Endothelial cell of umbilical vein (primary cell): ENCODE measurements around the gene CCDC40. TPM values are rescaled to one million over a fixed set of nuclear protein-coding genes. Genes with fewer than 3 reads are reported as not detected.

Experiments used
- BruUV-seq: library from RNA; stranded (reverse); fragments of 400-500 nt; replicated peaks from 2 replicates; lab custom pipeline; 2021; lab: Mats Ljungman, UMichigan
- CTCF ChIA-PET: fragments of 300-600, 350-600 bp; sonication (Branson Sonifier 250); formaldehyde crosslinking; loops from one replicate; lab custom pipeline; 2021; ENCODE audit warnings: antibody characterized with exemption, inconsistent platforms; lab: Charles Lee
- POLR2A ChIA-PET: fragments of 300-600, 350-600 bp; sonication (Branson Sonifier 250); formaldehyde crosslinking; loops from one replicate; lab custom pipeline; 2021; ENCODE audit warnings: antibody characterized with exemption, inconsistent platforms; lab: Charles Lee
- DNase-seq: peaks from one replicate; pipeline ENCODE4 v3.0.0-alpha.2; 2011; ENCODE audit warnings: low read depth, low spot score
- FAIRE-seq: peaks from 2 replicates; lab custom pipeline; 2011; peaks lifted over from hg19 to GRCh38; lab: Jason Lieb, UNC
- H2AFZ ChIP-seq: 2 replicates; pipeline ENCODE4 v1.6.0; 2012; ENCODE audit warnings: low read depth, low read length, control low read depth, inconsistent platforms
- H3K27ac ChIP-seq: 2 replicates; pipeline ENCODE4 v1.5.1; 2011; ENCODE audit warnings: low read depth, mild to moderate bottlenecking, control low read depth, low read length, moderate library complexity; ENCODE audit not compliant: insufficient read depth
- H3K27me3 ChIP-seq, 2 experiments: 2 replicates each; pipeline versions ENCODE4 v1.6.0 to v1.6.1; 2011; ENCODE audit warnings: low read length in 2 of 2, mixed read lengths in 1 of 2; ENCODE audit not compliant: control insufficient read depth in 2 of 2, insufficient read depth in 2 of 2
- H3K36me3 ChIP-seq, 2 experiments: 2 replicates in 1 of 2; 3 replicates in 1 of 2; pipeline ENCODE4 v1.5.1; 2011; ENCODE audit warnings: low read length in 2 of 2, mild to moderate bottlenecking in 1 of 2, moderate library complexity in 1 of 2; ENCODE audit not compliant: control insufficient read depth in 2 of 2, insufficient read depth in 2 of 2; ENCODE audit errors: extremely low read depth in 1 of 2
- H3K4me1 ChIP-seq: 3 replicates; pipeline ENCODE4 v1.5.1; 2011; ENCODE audit warnings: mild to moderate bottlenecking, low read length; ENCODE audit not compliant: control insufficient read depth, insufficient read depth; ENCODE audit errors: extremely low read depth
- H3K4me2 ChIP-seq: 2 replicates; pipeline ENCODE4 v1.6.1; 2011; ENCODE audit warnings: low read length, control low read depth, mixed read lengths; ENCODE audit not compliant: insufficient read depth
- H3K4me3 ChIP-seq, 3 experiments: fragments of 200-600 bp in 1 of 3; sonication (generic), shearing (Covaris generic) in 1 of 3; replicated peaks in 1 of 3; 2 replicates each; pipeline ENCODE4 v1.5.1; 2011 to 2016; ENCODE audit warnings: control low read depth in 3 of 3, low read length in 3 of 3, mild to moderate bottlenecking in 2 of 3, inconsistent platforms in 1 of 3, low read depth in 1 of 3, moderate library complexity in 1 of 3; ENCODE audit not compliant: insufficient read depth in 1 of 3
- H3K79me2 ChIP-seq: 2 replicates; pipeline ENCODE4 v1.6.0; 2012; ENCODE audit warnings: low read length, inconsistent platforms; ENCODE audit not compliant: control insufficient read depth, insufficient read depth
- H3K9ac ChIP-seq: replicated peaks from 2 replicates; pipeline ENCODE3; 2011; ENCODE audit warnings: low read length, control low read depth; ENCODE audit not compliant: insufficient read depth; ENCODE audit errors: extremely low read depth
- H3K9me1 ChIP-seq: replicated peaks from 3 replicates; pipeline ENCODE4 v1.6.0; 2011; ENCODE audit warnings: mild to moderate bottlenecking, low read length; ENCODE audit not compliant: control insufficient read depth, insufficient read depth; ENCODE audit errors: extremely low read depth
- H3K9me3 ChIP-seq: replicated peaks from 2 replicates; pipeline ENCODE4 v1.5.1; 2012; ENCODE audit warnings: low read length, inconsistent platforms; ENCODE audit not compliant: control insufficient read depth, insufficient read depth
- H4K20me1 ChIP-seq: replicated peaks from 2 replicates; pipeline ENCODE3; 2011; ENCODE audit warnings: mild to moderate bottlenecking, low read length; ENCODE audit not compliant: control insufficient read depth, insufficient read depth; ENCODE audit errors: extremely low read depth
- CTCF ChIP-seq, 2 donors: IDR thresholded peaks; 1 replicate in 1 of 2; 2 replicates in 1 of 2; pipeline ENCODE4 v1.5.1; 2011; ENCODE audit warnings: low read length in 2 of 2, mild to moderate bottlenecking in 2 of 2, moderate library complexity in 2 of 2, control low read depth in 1 of 2, inconsistent platforms in 1 of 2, low read depth in 1 of 2; ENCODE audit not compliant: insufficient read depth in 1 of 2; ENCODE audit errors: extremely low read depth in 1 of 2
- GATA2 ChIP-seq: IDR thresholded peaks from 2 replicates; pipeline ENCODE4 v1.7.0; 2011; ENCODE audit warnings: low read depth, mild to moderate bottlenecking, moderate library complexity, mixed read lengths, low read length; ENCODE audit not compliant: insufficient read length, insufficient read depth
- dilution Hi-C: fragments of 300-500 bp; cut with MboI; formaldehyde crosslinking; loops from one replicate; pipeline ENCODE4 v1.15.0; 2019; ENCODE audit warnings: low sequenced_read_pairs; ENCODE audit not compliant: extremely low pct_ligation_motif_present
- intact Hi-C: fragments of 100-400 bp; cut with micrococcal nuclease; formaldehyde crosslinking; loops from one replicate; pipeline ENCODE4 v1.10.0; 2022
- polyA plus RNA-seq, 4 experiments: library from polyadenylated mRNA; depleted of rRNA in 3 of 4; stranded (reverse) in 3 of 4; unstranded in 1 of 4; fragments of >200 nt; gene quantifications; 2 replicates each; pipeline versions ENCODE4 v1.2.1 to v1.2.3, GENCODE V29; 2011 to 2012; ENCODE audit warnings: missing spikeins in 1 of 4
- total RNA-seq: library from RNA; stranded (reverse); gene quantifications from 2 replicates; pipeline ENCODE4 v1.2.3, GENCODE V29; 2021
- TF ChIP-seq, protein P1 (sequence below): IDR thresholded peaks from 2 replicates; pipeline ENCODE4 v1.6.1; 2011; ENCODE audit not compliant: insufficient read depth, insufficient read length

CCDC40 gene
- total and polyA plus RNA-seq, 2 donors (not counting 3 experiments of a cell fraction or from before 2014, with no cell fraction given), result 1.4 to 5.5 TPM

DNA sequence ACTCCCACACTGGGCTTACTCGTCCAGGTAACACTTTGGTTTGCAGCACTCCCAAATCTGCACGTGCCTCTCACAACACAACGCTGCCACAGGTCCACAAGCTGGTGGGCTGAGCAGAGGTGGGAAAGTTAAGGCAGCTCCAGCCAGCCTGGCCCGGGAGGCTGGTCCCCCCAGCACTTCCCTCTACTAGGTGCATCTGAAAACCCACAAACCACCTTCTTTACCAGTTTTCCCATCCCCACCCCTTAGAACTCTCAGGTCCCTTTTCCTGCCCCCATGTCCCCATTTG lies 63.5 kb downstream of the CCDC40 start:
- intact Hi-C loops, result loop anchor here (10.0 kb wide), 1 partner anchor 265 kb away; no protein-coding TSS in a partner anchor
- DNase-seq (no peak), FAIRE-seq (no peak)
- no peak overlapping the region for H2AFZ ChIP-seq
- CTCF ChIA-PET, result interaction anchor here (0.6 to 2.4 kb wide), 2 partner anchors 17 to 24 kb away, joined by 3 to 21 read pairs; no protein-coding TSS in a partner anchor
- H3K9ac ChIP-seq, result no peak overlapping the region
- H3K4me3 ChIP-seq, result no peak overlapping the region
- H3K27me3 ChIP-seq, result no peaks in the 10 kb centered on the region
- H3K9me3 ChIP-seq, result no peaks in the 10 kb centered on the region
- no TSS peak for BruUV-seq
- POLR2A ChIA-PET, result no interaction called here
- no peaks in the 10 kb centered on the region for H3K79me2 ChIP-seq
- dilution Hi-C loops, result no loop called here
- H3K36me3 ChIP-seq, result no peaks in the 10 kb centered on the region
- H3K9me1 ChIP-seq, result no peaks in the 10 kb centered on the region
- no peak for TF ChIP-seq GATA2
- no peak for TF ChIP-seq CTCF (IDR thresholded peaks at IDR 0.05; ENCODE audit: extremely low read depth in 1 of 2, insufficient read depth in 1 of 2, low read depth in 1 of 2, low read length in 2 of 2)
- TF ChIP-seq, protein P1, sequence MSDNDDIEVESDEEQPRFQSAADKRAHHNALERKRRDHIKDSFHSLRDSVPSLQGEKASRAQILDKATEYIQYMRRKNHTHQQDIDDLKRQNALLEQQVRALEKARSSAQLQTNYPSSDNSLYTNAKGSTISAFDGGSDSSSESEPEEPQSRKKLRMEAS, result no peak
- peaks cover 10% of the 10 kb centered on the region for H3K4me1 ChIP-seq
- no peak overlapping the region for H3K4me2 ChIP-seq
- H3K27ac ChIP-seq, result no peak overlapping the region
- H4K20me1 ChIP-seq, result no peaks in the 10 kb centered on the region
